Activated gamma-delta T cell (primary cell): Measurements from ENCODE around the gene CLEC3B.
"Not testable (repeated sequence)": the region's sequence is repeated elsewhere in the genome, so short reads cannot be mapped to it uniquely, and the experiment has no call there.

Experiments used
- DNase-seq: peaks from one replicate; lab custom pipeline; 2025; lab: John Stamatoyannopoulos, UW
- total RNA-seq, 2 donors: gene quantifications; one replicate each; lab custom pipeline; 2026; lab: John Stamatoyannopoulos, UW

The CLEC3B gene, protein sequence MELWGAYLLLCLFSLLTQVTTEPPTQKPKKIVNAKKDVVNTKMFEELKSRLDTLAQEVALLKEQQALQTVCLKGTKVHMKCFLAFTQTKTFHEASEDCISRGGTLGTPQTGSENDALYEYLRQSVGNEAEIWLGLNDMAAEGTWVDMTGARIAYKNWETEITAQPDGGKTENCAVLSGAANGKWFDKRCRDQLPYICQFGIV
- total RNA-seq: 0 to 0.10 reads per million in 2 donors

DNA sequence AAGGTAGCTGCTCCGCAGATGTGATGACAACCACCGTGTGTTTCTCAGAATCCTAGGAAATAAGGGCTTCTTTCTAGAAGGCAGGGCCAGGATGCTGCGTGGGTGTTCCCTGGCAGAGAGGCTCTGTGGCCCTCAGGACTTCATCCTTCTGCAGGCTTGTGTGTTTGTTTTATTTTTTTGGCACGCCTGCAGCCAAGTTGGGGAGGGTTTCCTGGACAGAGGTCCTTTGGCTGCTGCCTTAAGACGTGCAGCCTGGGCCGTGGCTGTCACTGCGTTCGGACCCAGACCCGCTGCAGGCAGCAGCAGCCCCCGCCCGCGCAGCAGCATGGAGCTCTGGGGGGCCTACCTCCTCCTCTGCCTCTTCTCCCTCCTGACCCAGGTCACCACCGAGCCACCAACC, at the start of gene CLEC3B:
CLEC3B (plus strand) TSS at position 266 of the 400 bp plus-strand sequence; CDS start at position 326, 60 bp downstream.
- DNase-seq: no peak

DNA sequence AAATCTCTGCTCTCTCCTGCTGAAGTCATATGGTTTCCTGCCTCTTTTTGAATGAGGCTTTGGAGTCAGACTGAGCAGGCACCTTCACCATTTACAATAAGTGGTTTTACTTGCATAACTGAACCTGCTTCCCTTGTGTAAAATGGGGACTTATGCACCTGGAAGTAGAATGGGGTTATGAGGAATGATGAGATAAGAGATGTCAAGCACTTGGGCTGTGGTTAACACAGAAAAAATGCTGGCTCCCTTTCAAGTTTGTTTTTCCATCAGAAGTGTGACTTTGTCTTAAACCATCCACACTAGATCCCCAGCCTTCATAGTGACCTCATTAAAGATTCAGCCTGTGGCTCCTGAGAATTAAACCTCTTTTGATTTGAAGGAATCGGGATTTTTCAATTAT, 44.9 kb upstream of the CLEC3B start:
- DNase-seq: no peak

DNA sequence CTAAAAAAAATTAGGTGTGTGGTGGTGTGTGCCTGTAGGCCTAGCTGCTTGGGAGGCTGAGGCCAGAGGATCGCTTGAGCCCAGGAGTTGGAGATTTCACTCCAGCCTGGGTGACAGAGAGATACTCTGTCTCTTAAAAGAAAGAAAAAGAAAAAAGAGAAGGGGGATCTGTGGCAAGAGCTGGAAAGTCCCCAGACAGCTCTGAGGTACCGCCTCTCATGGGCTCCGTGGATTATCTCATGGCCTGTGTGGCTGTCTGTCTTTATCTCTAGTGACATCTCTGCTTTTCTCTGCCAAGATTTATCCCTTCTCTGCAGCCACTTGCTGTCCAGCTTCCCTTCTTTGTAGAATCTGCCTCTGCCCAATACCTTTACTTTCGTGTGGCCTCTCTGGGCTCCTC, 44.4 kb upstream of the CLEC3B start:
- DNase-seq: no peak

DNA sequence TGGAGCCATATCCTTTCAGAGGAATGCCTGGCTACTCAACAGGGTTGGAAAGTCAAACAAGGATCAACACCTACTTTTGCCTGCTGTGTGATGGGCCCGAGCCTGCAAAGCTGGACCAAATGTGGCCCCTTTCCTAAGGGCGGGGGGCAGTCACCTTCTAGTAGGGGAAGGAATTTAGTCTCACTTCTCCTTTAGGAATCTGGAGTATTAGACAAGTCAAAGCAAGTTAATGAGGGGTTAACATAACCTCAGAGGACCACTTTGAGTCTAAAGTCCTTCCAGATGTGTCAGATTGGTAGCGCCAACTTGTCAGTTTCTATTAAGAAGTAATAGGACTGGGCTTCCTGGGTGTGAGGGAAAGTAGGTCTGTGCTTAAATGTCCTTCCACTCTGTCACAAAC, 43.3 kb upstream of the CLEC3B start:
- no peak for DNase-seq

DNA sequence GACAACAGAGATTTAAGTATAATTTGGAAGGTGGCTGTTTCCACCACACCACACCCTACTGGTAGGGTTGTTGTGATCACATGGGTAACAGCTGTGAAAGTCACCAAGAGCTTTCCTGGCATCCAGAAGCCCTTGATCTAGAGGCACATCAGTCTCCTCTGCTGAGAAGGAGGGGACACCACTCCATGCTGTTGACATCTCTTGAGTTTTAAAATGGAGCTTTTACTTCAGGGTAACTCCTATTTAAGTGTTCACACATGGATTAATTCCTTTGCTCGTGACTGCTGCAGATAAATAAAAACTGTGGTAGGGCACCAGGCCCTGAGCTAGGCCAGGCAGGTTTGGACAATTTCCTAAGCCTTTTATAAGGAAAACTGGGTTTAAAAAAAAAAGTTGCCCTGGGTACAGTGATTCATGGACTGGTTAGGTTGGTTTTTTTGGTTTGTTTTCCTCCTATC, 42.6 kb upstream of the CLEC3B start:
- no peak for DNase-seq

DNA sequence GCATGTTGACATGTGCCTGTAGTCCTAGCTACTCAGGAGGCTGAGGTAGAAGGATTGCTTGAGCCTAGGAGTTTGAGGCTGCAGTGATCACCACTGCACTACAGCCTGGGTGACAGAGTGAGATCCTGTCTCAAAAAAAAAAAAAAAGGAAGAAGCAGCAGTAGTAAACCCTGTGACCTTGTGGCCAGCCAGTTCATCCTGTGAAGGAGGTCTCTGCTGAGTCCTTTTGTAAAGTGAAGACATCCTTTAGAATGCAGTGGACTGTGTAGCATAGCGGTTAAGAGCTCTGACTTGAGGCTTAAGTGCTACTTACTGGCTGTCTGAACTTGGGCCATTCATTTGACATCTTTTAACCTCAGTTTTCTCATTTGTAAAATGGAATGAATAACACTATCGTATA, 41.8 kb upstream of the CLEC3B start:
- no peak for DNase-seq

DNA sequence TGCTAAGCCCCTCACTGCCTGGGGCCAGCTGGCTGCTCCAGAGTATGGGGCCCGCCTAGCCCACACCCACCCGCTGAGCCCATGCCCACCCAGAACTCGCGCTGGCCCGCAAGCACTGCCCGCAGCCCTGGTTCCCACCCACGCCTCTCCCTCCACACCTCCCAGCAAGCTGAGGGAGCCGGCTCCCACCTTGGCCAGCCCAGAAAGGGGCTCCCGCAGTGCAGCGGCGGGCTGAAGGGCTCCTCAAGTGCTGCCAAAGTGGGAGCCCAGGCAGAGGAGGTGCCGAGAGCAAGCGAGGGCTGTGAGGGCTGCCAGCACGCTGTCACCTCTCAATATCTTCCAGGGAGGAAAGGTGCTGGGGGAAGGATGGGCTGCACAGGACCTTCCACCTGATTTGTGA, 39.8 kb upstream of the CLEC3B start:
- not testable (repeated sequence) for DNase-seq

DNA sequence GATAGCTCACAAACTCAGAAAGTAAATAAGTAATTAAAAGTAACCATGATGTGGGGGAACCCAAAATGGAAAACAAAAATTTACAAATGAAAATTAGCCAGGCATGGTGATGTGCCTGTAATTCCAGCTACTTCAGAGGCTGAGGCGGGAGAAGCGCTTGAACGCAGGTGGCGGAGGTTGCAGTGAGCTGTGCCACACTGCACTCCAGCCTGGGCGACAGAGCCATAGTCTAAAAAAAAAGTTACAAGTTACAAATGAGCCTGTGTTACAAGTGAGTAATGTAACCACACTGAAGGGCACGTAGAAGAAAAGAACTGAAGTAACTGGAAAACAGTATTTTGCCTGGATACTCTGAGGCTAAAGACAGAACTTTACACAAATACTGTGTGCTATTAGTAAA, 38.8 kb upstream of the CLEC3B start:
- DNase-seq: no peak

DNA sequence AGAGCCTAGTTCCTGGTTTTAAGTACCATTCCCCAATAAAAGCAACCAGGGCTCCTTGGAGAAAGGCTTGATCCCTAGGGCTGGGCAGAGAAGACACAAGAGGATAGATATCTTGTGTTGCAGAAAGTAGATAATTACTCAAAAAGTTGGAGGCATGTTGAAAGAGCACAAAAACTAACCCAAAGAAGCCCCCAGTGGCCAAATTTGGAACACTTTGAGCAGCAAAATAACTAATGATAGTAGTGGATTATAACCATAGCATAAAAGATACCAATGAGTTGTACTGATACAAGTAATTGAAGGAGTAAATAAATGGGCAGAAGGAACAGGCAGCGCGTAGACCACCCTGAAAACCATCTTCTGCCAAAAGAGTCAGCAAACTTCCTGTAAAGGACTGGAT, 38.0 kb upstream of the CLEC3B start:
- no peak for DNase-seq

DNA sequence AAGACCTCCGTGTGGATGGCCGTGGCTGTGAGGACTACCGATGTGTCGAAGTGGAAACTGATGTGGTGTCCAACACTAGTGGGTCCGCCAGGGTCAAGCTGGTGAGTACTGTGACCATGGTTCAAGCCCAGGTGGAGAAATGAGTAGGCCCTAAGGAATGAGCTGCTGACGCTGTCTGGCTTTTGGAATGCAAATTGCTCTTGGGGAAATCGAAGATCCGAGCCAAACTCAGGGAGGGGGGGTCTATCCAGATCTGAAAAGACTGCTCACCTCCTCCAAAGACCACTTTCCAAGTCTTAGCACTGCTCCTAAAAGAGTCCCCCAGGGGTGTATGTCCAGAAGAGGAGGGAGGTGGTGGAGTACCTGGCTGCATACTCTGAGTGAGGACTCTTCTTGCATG, 37.0 kb upstream of the CLEC3B start:
- no peak for DNase-seq

DNA sequence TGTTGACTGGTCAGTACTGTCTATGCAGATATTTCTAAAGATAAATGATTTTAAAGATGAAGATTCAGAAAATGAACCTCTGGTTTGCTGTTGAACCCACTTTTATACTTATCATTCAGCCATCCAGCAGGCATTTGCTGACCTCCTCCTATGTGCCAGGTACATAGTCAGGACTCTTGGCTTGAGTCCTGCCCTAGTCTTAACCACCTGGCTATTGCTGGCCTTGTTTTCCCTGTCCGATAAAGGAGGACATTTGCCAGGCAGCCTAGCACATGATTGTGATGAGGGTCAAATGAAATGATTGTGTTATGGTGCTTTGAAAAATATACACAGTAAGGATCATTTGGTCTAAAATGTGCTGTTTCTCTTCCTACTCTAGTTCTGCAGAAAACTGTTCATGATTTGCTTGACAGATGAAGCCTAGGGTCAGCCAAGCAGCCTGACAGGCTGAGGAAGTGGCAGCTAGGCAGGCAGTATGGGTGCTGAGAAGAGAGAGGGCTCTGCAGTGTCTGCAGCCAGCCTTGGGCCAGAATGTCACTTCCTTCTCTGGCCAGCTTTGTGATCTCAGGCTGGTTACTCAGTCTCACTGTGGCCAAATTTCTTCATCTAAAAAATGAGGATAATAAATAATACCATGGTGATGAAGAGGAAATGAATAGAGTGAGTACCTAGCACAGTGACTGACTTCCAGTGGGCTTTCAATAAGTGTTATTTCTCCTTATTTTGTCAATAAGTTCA, 36.3 kb upstream of the CLEC3B start:
- DNase-seq: no peak

DNA sequence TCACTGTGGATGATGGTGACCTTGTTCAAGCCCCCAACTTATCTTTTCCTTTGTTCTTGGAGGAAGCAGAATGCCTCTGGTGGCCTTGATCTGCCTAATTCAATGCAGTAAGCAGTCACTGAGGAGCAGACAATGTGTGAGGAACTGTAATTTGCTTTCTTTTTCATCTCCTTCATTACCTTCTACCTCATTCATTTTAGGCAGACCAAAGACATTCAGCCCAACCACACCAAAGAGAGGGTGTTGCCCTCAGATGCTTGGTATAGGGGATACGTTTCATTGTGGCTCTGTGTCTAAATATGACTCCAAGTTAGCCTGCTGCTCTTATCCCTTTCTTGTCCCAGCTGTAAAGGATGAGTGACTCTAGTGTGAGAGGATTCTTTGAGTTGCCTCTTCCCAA, 34.8 kb upstream of the CLEC3B start:
- no peak for DNase-seq

DNA sequence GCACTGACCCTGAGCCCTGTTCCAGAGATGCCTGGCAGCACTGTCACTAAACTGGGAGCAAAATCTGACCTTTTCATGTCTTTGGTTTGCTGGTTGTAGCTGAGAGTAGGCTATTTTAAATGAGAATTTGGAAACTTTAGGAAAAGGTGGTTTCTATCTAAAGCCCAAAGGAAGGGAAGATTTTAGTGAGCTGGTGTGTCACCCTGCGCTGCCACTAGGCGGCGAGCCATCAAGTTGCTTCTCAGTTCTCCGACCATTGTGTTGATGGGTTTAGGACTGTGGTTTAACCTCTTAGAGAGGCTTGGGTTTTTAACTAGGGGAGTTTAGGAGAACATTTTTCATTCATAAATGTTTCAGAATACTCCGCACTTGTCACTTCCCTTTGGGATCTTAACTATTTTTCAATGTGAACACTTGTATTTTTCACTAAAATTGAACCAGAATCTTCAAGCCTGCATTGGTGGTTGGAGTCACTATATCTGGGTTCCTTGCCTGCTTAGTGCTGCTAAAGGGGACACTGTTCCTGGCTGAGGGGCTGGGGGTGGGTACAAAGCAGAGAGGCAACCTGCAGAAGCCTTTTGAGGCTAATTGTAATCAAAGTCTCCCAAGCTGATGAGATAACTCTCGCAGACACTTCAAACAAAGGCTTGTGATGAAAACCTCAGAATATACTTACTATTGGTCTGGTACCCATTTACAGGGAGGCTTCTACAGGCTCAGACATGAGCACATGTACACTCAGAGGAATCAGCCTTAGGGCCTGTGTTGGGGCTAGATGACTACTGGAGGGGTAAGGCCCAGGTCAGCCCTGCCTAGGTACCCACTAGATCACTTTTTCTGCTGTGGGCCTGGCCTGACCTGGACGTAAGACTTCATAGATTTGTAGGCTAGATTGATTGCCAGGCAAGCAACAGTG, 33.3 kb upstream of the CLEC3B start:
- no peak for DNase-seq

DNA sequence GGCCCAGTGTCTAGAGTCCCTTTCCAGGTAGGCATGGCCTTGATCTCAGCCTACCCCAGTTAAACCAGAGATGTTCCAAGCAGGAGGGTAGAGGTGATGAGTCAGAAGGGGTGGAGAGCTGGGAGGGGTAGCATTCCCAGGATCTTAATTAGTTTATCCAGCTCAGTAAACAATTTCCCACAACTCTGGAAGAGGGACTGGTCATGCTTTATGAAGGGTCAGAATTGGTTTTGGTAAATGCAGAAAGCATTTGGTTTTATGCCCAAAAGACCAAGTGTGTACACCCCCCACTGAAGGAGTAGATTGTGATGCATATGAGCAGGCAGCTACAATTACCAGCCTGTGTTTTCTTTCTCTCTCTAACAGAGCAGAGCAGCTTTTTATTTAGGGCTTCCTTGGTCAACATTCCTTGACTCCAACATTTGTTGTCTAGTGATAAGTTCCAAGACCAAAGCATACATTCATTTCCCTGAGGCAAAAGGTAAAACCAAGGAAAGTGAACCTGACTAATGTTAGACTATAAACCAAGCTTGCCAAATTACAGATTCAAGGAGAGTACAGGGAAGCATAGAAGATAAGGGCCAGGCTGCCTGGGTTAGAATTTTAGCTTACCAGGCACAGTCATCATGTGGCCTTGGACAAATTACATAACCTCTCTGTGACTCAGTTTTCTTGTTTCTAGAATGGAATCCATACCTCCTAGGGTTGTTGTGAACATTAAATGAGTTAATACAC, 32.5 kb upstream of the CLEC3B start:
- DNase-seq: no peak

DNA sequence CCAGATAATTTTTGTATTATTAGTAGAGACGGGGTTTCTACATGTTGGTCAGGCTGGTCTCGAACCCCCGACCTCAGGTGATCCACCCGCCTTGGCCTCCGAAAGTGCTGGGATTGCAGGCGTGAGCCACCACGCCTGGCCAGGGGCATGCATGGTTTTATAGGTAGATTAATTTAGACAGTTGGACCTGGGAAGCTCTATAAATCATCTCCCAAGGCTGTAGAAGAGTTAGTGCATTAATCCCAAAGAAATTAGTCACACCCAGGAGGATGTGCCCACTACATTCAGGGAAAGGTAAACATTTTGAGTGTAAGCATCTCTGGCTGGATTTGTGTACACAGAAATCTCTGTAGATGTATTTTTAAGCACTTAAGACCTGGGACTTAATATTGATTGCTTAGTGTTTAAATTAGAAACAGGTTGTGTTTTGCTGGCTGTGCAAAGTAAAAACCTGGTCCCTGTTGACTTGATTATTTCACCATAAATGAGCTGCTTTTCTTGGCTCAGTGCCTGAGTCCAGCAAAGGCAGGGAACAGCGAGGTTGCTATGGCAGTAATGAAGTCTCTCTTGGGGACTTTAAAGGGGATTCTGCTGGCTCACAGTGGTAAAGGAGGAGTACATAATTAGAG, 30.8 kb upstream of the CLEC3B start:
- DNase-seq: no peak

DNA sequence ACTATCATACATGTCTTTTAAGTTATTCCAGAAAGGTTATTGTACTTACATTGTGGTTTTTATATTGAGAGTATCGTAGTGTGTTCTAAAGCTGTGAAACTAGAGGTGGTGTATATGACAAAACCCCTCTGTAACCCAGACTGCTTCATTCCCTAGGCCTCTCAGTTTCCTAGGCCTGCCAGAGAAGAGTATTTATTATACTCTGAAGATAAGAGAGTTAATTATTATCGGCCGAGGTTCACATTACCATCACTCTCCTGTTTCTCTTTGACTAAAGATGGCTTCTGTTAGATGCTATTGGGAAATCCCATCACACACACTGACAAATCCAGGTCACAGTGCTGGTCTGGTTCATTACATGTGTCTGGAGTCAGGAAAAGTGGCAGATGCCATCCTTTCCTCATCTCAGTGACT, 29.5 kb upstream of the CLEC3B start:
- DNase-seq: no peak

DNA sequence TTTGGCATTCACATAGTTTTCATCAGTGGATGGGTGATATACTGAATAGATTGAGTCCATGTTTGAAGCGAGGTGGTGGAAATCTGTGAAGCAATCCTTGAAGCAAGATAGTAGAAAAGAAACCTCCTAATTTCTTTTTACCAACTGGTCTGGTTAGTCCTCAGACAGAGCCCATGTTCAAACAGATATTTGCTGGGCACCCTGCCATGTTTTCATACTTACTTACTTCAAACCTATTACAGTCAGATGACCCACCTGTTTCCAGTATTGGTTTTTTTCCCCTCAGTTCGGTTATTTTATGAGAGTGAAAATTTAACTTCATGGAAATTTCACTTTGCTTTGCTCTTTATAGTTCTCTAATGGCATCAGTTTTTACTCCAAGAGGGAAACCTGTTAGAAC, 26.3 kb upstream of the CLEC3B start:
- DNase-seq: no peak

DNA sequence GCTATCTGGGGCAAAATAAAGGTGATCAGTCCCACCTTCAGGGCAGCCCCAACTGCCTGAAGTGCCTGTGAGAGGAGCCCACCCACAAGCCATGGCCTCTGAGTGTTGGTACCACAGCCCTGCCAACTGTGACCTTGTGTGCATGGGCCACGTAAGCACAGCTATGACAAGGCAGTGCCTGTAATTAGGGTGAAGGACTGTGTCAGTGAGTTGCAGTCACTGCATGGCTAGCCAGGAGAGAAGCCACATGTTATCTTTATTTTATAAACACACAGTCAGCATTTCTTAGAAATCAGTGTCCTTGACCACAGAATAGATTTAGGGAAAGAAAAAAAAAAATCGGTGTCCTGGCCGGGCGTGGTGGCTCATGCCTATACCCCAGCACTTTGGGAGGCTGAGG, 25.3 kb upstream of the CLEC3B start:
- no peak for DNase-seq

DNA sequence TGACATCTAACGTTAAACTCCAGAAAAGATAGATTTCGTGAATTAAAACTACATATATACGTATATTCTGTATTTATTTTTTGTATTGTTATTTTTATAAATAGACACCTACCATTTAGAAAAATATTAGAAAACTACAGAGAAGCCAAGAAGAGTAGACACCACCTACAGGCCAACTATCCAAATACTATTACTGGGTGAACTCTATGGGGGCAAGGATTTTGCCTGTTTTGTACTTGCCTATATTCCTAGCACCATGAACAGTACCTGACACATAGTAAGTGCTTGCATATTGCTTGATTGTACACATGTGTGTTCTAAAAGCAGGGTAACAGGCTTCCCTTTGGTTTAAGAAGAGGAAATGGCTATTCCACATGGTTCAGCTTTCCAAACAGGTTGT, 24.4 kb upstream of the CLEC3B start:
- DNase-seq: no peak

DNA sequence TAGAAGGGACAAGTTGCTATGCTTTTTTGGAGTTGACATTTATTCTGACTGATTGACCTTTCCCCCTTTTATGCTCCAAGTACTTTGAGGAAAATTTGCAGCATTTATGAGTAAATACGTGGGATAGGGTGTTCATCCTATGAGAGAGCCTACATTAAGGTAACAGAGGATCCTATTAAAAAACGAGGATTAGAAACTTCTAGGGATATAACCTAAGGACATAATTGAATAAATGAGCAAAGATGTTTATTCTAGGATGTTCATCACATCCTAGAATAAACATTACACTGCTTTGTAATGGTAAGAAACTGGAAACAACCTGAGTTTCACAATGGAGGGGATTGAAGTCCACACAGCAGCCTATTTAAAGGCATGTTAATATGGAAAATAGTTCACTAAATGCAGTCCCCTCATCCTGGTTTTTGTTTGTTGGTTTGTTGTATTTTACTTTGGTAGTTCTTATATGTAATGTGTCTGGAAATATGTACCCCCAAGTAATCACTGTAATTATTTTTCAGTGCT, 23.9 kb upstream of the CLEC3B start:
- no peak for DNase-seq

DNA sequence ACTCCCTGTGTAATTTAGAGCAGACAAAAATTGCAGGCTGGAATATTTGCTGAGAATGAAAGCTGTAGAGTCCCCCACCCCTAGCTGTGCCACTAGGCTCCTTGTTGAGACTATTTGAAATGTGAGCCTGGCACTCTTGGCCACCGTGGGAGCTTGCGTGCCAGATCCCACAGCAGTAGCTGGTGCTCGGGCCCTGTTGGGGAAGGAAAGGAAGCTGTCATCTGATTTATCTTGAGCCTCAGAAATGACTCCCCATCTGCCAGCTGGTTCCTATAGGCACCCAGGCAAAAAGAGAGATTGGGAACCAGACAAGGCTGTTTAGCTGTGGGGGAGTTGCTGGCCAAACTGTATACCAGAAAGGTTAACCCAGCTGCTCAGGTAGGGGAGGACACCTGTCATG, 23.4 kb upstream of the CLEC3B start:
- DNase-seq: no peak
